HEK293T (cell line): ENCODE measurements around the gene TMEM151B.
A peak's percentile ranks its signal among the peaks of the same experiment; 100 is the strongest.

ENCODE experiments used
- CTCF ChIA-PET: fragments of 350-600 bp; formaldehyde crosslinking; extraction: SDS; loops from one replicate; lab custom pipeline; 2021; ENCODE audit warnings: antibody characterized with exemption, inconsistent platforms; lab: Yijun Ruan, JAX
- POLR2A ChIA-PET: fragments of 350-600 bp; formaldehyde crosslinking; extraction: SDS; loops from one replicate; lab custom pipeline; 2020; ENCODE audit warnings: antibody characterized with exemption, inconsistent platforms; lab: Yijun Ruan, JAX
- DNase-seq: peaks from one replicate; pipeline ENCODE4 v3.0.0; 2012; ENCODE audit warnings: mixed read lengths; ENCODE audit errors: extremely low spot score
- ARNT ChIP-seq: fragments of 450-650 bp; IDR thresholded peaks from 2 replicates; pipeline ENCODE4 v1.6.1; 2017; ENCODE audit warnings: mild to moderate bottlenecking
- BHLHE40 ChIP-seq: fragments of 450-650 bp; IDR thresholded peaks from 2 replicates; pipeline ENCODE4 v1.6.1; 2016; ENCODE audit warnings: mild to moderate bottlenecking, moderate library complexity, borderline replicate concordance
- CTBP1 ChIP-seq: fragments of 450-650 bp; IDR thresholded peaks from 2 replicates; pipeline ENCODE4 v1.6.1; 2016; ENCODE audit warnings: borderline replicate concordance
- ELF4 ChIP-seq: fragments of 450-650 bp; IDR thresholded peaks from 2 replicates; pipeline ENCODE4 v1.6.1; 2017; ENCODE audit warnings: antibody characterized with exemption
- FOXA1 ChIP-seq: fragments of 450-650 bp; IDR thresholded peaks from 2 replicates; pipeline ENCODE4 v1.6.1; 2016; ENCODE audit warnings: mild to moderate bottlenecking
- FOXK2 ChIP-seq: fragments of 450-650 bp; IDR thresholded peaks from 2 replicates; pipeline ENCODE4 v1.6.1; 2016; ENCODE audit warnings: mild to moderate bottlenecking
- FOXM1 ChIP-seq: fragments of 450-650 bp; IDR thresholded peaks from 2 replicates; pipeline ENCODE4 v1.6.1; 2017; ENCODE audit warnings: mild to moderate bottlenecking, borderline replicate concordance
- HDGF ChIP-seq: fragments of 450-650 bp; IDR thresholded peaks from 2 replicates; pipeline ENCODE4 v1.6.1; 2017; ENCODE audit warnings: antibody characterized with exemption, borderline replicate concordance
- L3MBTL2 ChIP-seq: fragments of 450-650 bp; conservative IDR thresholded peaks from 2 replicates; pipeline ENCODE4 v1.6.1; 2016; ENCODE audit warnings: mild to moderate bottlenecking
- LEF1 ChIP-seq: fragments of 450-650 bp; IDR thresholded peaks from 2 replicates; pipeline ENCODE4 v1.6.1; 2017; ENCODE audit warnings: mild to moderate bottlenecking, borderline replicate concordance
- NFRKB ChIP-seq: fragments of 450-650 bp; IDR thresholded peaks from 2 replicates; pipeline ENCODE4 v1.6.1; 2016; ENCODE audit warnings: mild to moderate bottlenecking, moderate library complexity
- PKNOX1 ChIP-seq: fragments of 450-650 bp; IDR thresholded peaks from 2 replicates; pipeline ENCODE4 v1.6.1; 2016
- SP1 ChIP-seq: fragments of 450-650 bp; IDR thresholded peaks from 2 replicates; pipeline ENCODE4 v1.6.1; 2017
- SUZ12 ChIP-seq: fragments of 450-650 bp; IDR thresholded peaks from 2 replicates; pipeline ENCODE4 v1.6.1; 2016; ENCODE audit warnings: mild to moderate bottlenecking
- TARDBP ChIP-seq: fragments of 450-650 bp; IDR thresholded peaks from 2 replicates; pipeline ENCODE4 v1.6.1; 2016
- ZNF384 ChIP-seq: fragments of 450-650 bp; IDR thresholded peaks from 2 replicates; pipeline ENCODE4 v1.6.1; 2016

TMEM151B gene

DNA sequence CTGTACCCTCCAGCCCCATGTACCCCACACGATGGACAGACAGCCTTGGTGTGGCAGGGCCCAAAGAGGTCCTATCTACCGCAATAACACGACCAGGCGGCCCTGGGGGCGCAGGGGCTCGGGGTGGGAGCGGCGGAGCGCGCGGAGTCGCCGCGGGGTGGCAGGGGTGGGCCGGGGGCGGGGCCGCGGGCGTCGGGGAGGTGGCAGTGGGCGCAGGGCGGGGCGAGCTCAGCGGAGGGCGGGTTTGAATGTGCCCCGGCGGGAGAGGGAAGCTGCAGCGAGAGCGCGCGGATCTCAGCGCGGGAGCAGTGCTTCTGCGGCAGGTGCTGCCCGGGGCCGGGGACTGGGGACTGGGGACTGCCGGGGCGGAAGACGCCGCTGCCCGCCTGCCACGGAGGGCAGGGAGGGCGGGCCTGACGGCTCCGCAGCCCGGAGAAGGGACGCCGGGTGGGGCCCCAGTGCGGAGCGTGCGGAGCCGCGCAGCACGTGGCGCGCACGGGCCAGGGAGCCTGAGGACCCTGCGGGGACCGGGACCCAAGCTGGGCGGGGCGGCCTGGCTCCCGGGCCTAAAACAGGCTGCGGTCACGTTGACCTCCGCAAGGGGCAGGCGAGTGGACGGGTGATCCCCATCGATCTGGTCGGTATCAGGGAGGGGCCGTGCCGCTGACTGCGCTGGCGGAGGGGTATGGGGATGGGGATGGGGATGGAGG is 46.8 kb upstream of the TMEM151B start, which contains the start of gene SLC29A1:
SLC29A1 (plus strand) TSS at position 277 of the 710 bp plus-strand sequence. CDS start 3,719 bp downstream, outside the sequence.
- no peak for TF ChIP-seq NFRKB
- TF ChIP-seq L3MBTL2: peak; percentile 69
- POLR2A ChIA-PET: interaction anchor here (0.6 to 8.0 kb wide), 8 partner anchors 10 to 61 kb away, joined by 3 to 65 read pairs (median 5); partner anchors contain the start of genes HSP90AB1, SLC35B2 and TMEM151B
- CTCF ChIA-PET: interaction anchor here (0.9 to 2.6 kb wide), 6 partner anchors 10 to 51 kb away, joined by 3 to 14 read pairs (median 5); no protein-coding TSS in a partner anchor
- peak; percentile 89 for DNase-seq

- DNase-seq: no peak
- CTCF ChIA-PET: interaction anchor here (0.6 to 2.6 kb wide), 7 partner anchors 11 to 55 kb away, joined by 3 to 14 read pairs (median 3); no protein-coding TSS in a partner anchor
- TF ChIP-seq L3MBTL2: 0 out of 2 replicates have a peak, but pooled peaks have one; percentile 0
- no peak for TF ChIP-seq ELF4
- POLR2A ChIA-PET: interaction anchor here (0.7 to 8.0 kb wide), 7 partner anchors 11 to 46 kb away, joined by 3 to 65 read pairs (median 5); partner anchors contain the start of genes HSP90AB1, SLC35B2 and TMEM151B
Observed at GRCh38 chr6:44224029-44224964, 46.0 kb upstream of the TMEM151B start.

GRCh38 chr6:44224965-44225305 is 45.3 kb upstream of the TMEM151B start:
- TF ChIP-seq BHLHE40 (no peak), PKNOX1 (no peak), NFRKB (no peak), FOXK2 (no peak), L3MBTL2 (no peak), ZNF384 (no peak), TARDBP (no peak), CTBP1 (no peak), FOXA1 (no peak), SUZ12 (no peak), ARNT (no peak), ELF4 (no peak), LEF1 (no peak), SP1 (no peak), FOXM1 (no peak), HDGF (no peak)
- ChIA-PET POLR2A (interaction anchor here (0.7 to 8.0 kb wide), 6 partner anchors 10 to 45 kb away, joined by 3 to 65 read pairs (median 5); partner anchors contain the start of genes HSP90AB1, SLC35B2 and TMEM151B), CTCF (interaction anchor here (0.6 to 2.6 kb wide), 4 partner anchors 10 to 54 kb away, joined by 3 to 14 read pairs (median 6); no protein-coding TSS in a partner anchor)
- no peak for DNase-seq

GRCh38 chr6:44225579-44226325 is 44.5 kb upstream of the TMEM151B start:
- ChIA-PET POLR2A (interaction anchor here (1.1 to 8.0 kb wide), 2 partner anchors 9 to 21 kb away, joined by 3 to 65 read pairs; partner anchors contain the start of gene HSP90AB1), CTCF (interaction anchor here (0.9 to 2.6 kb wide), 3 partner anchors 9 to 101 kb away, joined by 3 to 14 read pairs (median 6); no protein-coding TSS in a partner anchor)
- no peak for TF ChIP-seq ARNT
- TF ChIP-seq TARDBP: no peak
- no peak for TF ChIP-seq NFRKB
- TF ChIP-seq L3MBTL2: no peak
- no peak for TF ChIP-seq LEF1
- no peak for TF ChIP-seq ZNF384
- no peak for TF ChIP-seq HDGF
- no peak for TF ChIP-seq SUZ12
- TF ChIP-seq FOXM1: no peak
- no peak for TF ChIP-seq SP1
- TF ChIP-seq PKNOX1: no peak
- no peak for TF ChIP-seq CTBP1
- no peak for TF ChIP-seq FOXA1
- no peak for TF ChIP-seq FOXK2
- DNase-seq: no peak

DNA sequence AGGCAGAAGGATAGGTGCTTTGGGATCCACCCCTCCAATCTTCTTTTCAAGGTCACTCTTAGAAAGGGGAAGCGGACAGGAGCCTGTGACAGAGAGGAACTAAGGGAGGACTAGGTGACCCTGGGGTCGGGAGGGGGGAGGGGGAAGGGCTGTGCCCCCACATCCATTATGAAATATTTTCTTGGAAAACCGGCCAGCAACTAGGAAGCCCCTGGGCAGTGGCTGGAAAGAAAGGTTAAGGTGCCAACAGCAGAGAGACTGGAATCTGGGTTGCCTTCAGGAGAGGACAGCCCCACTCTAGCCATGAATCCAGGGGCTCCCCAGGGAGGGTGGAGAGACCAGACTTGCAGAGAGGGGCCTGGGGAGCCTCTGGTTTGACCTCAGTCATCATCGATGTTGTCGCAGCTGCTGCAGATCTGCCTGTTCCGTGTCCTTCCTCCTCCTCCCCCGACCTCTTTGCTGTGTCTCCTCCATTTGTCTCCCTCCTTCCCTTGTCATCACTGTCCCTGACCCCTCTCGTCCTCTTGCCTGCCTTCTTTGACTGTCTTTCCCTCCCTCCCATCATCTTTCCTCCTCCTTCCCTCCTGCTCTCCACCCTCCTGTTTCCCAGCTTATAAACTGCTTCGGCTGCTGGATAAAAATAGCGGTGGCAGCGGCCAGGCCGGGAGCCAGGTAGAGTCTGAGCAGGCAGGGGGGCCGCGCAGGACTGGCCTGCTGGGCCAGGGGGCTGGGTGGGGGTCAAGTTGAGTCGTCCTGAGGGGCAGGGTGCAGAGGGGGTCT is 43.7 kb upstream of the TMEM151B start:
- CTCF ChIA-PET: interaction anchor here (1.2 to 1.8 kb wide), 2 partner anchors 9 to 30 kb away, joined by 3 to 6 read pairs; partner anchors contain the start of gene SLC35B2
- DNase-seq: no peak
- POLR2A ChIA-PET: interaction anchor here (1.6 to 8.0 kb wide), 2 partner anchors 11 to 20 kb away, joined by 4 to 65 read pairs; partner anchors contain the start of gene HSP90AB1
- TF ChIP-seq FOXM1 (no peak), FOXK2 (no peak), CTBP1 (no peak), ARNT (no peak), PKNOX1 (no peak), ELF4 (no peak), BHLHE40 (no peak), FOXA1 (no peak), ZNF384 (no peak), NFRKB (no peak)
